Stimulated activated CD4-positive, alpha-beta T cell treated with anti-CD3 and anti-CD28 coated beads, TNF-alpha, amount 100 ng/mL, for 4 hours (primary cell): ENCODE results near the gene KSR1.
"Not testable (repeated sequence)": the region's sequence is repeated elsewhere in the genome, so short reads cannot be mapped to it uniquely, and the experiment has no call there.

Experiments
- DNase-seq, 3 experiments: peaks; one replicate each; pipeline ENCODE4 v3.0.0-alpha.2; 2020; ENCODE audit warnings: low read depth in 3 of 3

Gene KSR1

GRCh38 chr17:27494192-27495091 is 38.2 kb downstream of the KSR1 start:
- no peak for DNase-seq

DNA sequence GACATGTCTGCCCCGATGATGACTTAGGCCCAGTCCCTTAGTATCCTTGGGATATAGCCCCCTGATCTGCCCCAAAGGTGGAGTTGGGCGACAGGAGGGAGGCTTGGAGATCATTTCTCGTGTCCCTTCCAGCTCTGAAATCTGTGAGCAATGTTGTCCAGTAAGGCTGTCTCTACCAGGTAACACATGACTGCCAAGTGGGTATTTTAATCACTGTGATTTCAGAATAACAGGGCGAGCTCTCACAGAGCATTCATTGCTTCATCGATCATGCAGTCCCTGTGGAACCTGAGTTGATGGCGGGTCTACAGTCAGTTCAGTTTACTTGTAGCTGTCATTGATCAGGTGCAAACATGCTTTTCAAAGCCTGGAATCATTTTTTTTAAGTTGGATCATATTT is 39.2 kb downstream of the KSR1 start:
- DNase-seq, result no peak

DNA sequence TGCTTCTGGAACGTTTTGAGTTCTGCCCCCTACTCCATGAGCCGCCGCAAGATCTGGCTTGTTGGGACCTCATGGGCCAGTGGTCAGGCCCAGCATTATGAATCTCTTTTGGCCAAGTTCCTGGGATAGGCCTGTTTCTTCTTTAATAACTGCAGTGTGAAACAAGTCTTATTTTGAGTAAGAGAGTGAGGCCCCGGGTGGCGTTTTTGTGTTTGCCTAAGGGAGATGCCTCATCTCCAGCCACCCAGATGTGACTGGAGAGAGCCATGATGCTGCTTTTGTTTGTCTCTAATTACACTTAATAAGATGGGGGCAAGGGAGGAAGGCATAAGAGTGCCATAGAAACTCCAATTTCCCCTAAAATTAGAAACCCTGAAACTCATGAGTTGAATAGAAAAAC is 39.8 kb downstream of the KSR1 start:
- DNase-seq, result no peak

- no peak for DNase-seq
Observed at GRCh38 chr17:27496437-27496943, 40.2 kb downstream of the KSR1 start.

GRCh38 chr17:27496971-27497370 is 40.7 kb downstream of the KSR1 start:
- DNase-seq, result no peak

DNA sequence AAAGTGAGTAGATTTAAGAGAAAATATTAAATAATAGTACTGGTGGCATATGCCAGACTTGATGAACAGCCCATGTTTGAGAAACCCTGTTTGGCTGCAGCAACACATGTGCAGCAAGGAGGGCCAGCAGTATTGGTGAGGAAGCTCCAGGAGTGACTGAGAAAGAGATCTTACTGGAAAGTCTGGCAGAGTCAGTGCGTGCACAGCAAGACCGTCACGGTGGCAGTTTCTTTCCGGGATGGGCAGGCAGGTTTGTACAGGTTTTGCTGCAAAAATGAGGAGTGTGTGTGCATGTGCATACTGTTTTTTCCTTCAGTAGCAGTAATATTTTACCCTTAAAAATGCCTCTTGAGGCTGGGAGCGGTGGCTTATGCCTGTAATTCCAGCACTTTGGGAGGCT is 41.4 kb downstream of the KSR1 start:
- DNase-seq, result no peak

DNA sequence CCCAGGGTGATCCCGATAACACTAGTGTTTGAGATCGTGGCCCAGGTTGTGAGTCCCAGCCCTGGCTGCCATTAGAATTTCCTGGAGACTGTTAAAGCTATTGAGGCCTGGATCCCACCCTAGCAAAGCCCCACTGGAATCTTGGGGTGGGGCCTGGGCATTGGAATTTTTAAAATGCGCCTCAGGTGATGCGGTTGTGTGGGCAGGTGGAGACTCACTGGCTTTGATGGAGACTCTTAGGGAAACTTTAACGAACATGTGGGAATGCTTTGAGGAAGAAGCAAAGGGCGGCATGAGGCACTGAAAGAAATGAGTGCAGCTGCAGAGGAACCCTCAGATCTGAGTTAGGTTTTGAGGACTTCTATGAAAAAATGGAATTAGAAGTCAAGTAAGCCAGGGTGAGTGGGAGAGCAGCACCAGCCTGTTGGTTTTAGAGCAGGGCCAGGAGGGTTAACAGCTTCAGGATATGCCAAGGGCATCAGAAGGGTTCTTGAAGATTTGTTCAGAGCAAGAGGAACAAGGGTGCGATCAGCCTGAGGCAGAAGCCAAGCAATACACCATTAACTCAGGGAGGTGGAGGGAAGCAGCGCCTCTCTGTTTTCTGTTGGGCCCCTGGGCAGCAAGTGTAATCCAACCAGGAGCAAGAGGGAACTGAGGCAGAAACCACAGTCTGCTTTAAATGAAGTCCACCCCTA is 42.5 kb downstream of the KSR1 start:
- DNase-seq, result no peak

DNA sequence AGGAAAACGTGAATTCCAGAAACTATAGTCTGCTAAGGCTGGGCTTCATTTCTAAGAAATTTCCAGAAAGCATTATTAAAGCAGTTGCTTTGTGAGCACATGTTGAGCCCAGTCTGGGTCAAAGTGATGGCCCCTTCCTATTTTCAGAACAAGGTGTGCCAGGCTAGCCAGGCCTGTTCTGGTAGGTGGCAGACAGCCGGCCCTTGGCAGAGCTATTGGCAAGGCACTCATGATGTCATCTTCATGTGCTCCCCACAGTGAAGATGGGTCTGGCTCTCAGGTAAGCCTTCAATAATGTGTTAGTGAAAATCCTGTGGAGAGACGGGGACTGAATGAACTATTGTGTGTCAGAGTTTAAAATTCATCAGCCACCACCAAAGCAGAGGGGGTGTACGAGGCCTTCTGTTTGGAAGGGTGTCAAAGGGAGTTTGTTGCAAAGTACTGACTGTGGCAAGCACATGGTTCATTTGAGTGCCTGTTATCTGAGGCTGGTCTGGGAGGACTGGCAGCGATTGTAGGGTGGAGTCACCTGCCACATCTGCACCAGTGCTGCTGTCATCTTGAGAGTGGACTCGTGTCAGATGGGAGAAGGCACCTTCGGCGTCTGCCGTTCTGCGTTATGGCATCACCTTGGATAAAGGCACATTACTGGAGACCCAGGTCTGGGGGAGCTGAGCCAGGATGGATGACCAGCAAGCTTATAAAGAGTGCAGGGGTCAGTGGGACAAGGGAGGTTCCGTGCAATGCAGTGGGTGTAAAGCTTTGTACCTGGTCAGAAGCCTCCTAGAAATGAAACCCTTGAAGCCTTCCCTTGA is 43.4 kb downstream of the KSR1 start:
- no peak for DNase-seq

- not testable (repeated sequence) for DNase-seq
Observed at GRCh38 chr17:27501338-27501737, 45.1 kb downstream of the KSR1 start.

DNA sequence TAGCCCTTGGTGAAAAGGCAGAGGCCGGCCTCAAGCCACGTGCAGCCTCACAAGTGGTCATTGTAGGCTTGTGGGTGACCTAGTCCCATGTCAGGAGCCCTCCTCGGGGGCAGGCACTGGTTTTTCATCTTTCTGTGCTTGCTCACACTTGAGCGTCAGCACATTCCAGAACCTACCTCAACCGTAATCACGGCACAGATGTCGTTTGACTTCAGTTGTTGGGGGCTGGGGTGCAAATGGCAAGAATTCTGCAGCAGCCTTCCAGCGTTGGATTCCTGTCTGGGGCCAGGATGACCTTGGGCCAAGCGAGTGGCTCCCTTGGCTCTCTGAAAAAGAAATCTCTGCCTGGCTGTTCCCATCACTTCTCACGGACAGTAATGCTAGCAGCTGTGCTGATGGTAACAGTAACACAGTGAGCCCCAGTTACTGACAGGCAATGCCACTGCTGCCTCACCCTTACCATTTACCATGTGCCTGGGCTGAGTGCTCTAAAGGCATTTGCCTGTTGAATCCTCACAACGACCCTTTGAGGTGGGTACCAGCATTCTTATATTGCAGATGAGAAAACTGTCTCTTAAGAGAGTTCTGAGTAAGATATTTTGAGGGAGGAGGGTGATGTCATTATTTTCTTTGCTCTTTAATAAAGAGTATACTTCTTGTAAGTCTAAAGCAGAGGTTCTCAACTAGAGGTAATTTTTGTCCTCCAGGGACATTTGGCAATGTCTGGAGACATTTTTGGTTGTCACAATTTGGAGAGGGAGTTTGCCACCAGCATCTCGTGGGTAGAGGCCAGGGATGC is 46.5 kb downstream of the KSR1 start:
- DNase-seq, result no peak

- no peak for DNase-seq
Observed at GRCh38 chr17:27503611-27504010, 47.4 kb downstream of the KSR1 start.

DNA sequence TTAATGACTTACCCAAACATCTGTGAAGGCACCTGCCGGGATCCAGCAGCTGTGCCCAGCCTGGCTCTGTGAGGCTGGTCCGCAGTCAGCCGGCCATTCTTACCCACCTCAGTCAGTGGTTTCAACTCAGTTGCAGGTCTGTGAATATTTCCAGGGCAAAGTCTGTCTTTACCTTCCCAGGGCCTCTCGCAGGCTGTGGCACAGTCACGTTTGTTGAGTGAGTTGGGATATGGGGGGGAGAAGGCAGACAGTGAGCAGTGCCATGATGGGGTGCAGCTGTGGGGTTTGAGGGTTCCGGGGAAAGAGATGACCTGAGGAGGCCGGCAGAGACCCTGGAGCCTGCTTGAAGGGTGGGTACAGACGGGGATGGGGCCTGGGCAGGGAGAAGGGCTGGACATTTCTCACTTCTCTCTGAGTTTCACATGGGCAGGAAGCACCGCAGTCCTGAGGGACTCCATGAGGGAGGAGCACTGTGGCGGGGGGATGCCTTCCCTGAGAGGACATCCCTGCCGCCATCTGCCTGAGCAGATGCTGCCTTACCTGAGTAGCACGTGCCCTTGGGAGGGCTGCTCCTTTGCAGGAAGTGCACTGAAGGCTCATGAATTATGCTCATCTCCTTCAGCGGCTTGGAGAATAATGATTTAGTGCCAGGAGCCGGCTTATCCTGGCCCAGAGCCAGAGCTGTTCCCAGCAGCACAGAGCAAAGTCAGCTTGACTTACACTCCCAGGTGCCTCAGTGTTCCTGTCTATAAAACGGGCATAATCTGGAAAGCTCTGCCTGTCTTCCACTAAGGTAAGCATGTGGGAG is 48.1 kb downstream of the KSR1 start:
- DNase-seq, result no peak

GRCh38 chr17:27506348-27507218 is 50.3 kb downstream of the KSR1 start:
- DNase-seq, result no peak

DNA sequence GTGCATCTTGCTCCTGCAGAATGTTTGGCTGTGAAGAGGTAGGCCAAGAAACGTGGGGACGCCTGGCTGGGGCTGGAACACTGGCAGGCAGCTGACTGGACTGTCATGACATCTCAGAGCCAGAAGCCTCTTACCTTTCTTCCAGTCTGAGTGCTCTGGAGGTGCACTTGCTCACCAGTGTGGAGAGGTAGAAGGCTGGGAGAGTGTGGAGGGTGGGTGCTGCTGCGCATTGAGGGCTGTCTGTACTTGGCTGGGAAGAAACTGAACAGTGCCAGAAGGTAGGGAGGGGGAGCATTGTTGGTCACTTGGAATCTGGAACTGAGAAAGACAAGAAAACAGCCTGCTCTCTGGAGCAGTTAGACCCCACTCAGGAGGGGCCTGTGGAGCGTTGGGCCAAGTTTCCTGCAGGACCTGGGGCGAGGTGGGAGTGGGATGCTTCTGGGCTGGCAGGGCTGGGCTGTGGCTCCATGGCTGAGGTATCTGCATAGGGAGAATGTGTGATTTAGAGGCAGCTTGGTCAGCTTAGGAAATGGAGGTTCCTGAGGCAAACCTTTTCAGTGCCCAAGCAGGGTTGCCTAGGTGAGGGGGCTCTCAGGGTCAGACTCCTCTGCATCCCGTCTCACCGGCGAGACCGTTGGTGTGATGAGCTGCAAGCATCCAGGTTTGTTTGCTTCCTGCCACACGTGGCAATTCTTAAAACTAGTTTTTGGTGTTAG is 55.1 kb downstream of the KSR1 start:
- no peak for DNase-seq

DNA sequence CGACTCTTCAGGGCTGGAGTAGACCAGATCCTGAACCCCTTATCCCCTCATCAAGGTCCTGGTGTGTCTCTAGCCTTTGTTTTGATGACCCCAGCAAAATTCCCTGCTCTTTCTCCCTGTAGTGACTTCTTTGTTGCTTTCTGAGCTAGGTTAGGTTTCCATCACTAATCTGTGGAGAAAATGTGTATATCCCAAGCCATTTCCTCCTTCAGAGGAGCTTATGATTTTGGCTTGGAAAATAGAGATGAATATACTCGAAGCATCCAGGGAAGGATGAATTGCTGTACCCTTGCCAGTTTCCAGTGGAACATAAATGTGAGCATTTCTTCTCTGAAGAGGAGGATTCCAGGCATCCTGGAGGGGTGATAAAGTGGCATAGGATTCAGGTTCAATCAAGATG is 55.8 kb downstream of the KSR1 start:
- DNase-seq, result no peak

DNA sequence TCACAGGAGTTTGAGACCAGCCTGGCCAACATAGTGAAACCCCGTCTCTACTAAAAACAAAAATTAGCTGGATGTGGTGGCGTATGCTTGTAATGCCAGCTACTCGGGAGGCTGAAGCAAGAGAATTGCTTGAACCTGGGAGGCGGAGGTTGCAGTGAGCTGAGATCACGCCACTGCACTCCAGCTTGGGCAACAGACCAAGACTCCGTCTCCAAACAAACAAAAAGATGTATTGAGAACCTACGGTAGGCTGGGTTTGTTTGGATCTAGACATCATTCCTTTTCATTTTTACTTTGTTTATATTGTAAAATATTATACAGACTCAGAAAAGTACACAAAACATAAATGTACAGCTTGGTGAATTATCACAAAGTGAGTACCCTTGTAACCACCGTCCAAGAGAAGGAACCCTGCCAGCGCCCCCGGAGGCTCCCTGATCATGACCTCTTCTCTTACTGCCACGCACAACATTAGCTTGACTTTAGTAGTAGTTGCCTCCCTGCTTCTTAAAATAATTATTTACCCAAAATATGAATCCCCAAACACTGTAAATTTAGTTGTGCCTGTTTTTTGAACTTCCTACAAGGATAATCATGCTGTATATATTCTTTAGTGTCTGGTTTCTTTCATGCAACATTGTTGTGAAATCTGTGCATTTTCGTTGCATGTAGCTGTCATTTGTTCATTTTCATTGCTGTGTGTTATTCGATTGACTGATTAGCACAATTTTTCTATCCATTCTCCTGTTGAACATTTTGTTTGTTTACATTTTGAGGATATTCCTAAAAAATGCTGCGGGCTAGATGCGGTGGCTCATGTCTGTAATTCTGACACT is 56.5 kb downstream of the KSR1 start:
- DNase-seq, result no peak

DNA sequence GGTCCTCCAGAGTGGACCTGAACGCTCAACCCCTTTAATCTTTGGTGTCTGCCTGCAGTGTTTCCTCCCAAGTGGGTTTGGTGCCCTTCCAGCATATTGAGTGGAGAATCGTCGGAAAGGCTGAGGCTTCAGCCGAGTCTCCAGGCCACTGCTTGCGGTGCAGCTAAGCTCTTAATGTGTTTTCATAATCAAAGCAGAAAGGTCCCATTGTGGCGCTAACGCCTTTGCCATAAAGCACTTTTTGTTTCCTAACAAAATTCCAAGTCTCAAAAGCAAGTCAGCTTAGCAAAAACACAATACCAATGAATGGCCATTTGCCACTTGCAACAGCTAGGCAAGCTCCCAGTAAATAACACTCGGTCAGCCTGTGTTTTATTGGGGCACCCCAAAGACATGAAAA is 57.6 kb downstream of the KSR1 start:
- no peak for DNase-seq
